HepG2 (cell line): ENCODE measurements around the gene MIGA2. TPM values are rescaled to one million over a fixed set of nuclear protein-coding genes. Genes with fewer than 3 reads are reported as not detected.
A peak's percentile ranks its signal among the peaks of the same experiment; 100 is the strongest.

Source experiments
- ATAC-seq: fragments of 200-7000 bp; cut with Tn5 transposase; 3 replicates; pipeline ENCODE4 v1.9.1; 2020; ENCODE audit warnings: mild to moderate bottlenecking, moderate library complexity
- BruUV-seq: library from RNA; stranded (reverse); fragments of 400-500 nt; replicated peaks from 2 replicates; lab custom pipeline; 2021; lab: Mats Ljungman, UMichigan
- CTCF ChIA-PET: fragments of 300-600 bp; formaldehyde crosslinking; extraction: SDS; loops from one replicate; lab custom pipeline; 2021; ENCODE audit warnings: low total read pairs, inconsistent platforms, low intra/inter-chr PET ratio; lab: Yijun Ruan, JAX
- POLR2A ChIA-PET: fragments of 350-600 bp; sonication (Branson Sonifier 250); formaldehyde crosslinking; loops from one replicate; lab custom pipeline; 2020; ENCODE audit warnings: antibody characterized with exemption, inconsistent platforms; lab: Yijun Ruan, JAX
- DNase-seq: peaks from one replicate; pipeline ENCODE4 v3.0.0-alpha.2; 2015; ENCODE audit warnings: low spot score
- FAIRE-seq: peaks from 3 replicates; lab custom pipeline; 2011; peaks lifted over from hg19 to GRCh38; lab: Jason Lieb, UNC
- H2AFZ ChIP-seq: one replicate; pipeline ENCODE4 v1.6.1; 2011; ENCODE audit warnings: low read length, inconsistent platforms
- H3K27ac ChIP-seq: fragments of 300-600 bp; 3 replicates; pipeline ENCODE4 v1.8.0; 2011; ENCODE audit warnings: mixed run types, mild to moderate bottlenecking, mixed read lengths, low read length, inconsistent platforms; ENCODE audit not compliant: insufficient read depth; ENCODE audit errors: extremely low read length
- H3K27me3 ChIP-seq, 2 experiments: fragments of 200-600 bp in 1 of 2; 2 replicates in 1 of 2; 3 replicates in 1 of 2; pipeline versions ENCODE4 v1.6.0 to v1.8.0; 2011; ENCODE audit warnings: low read length in 2 of 2, mild to moderate bottlenecking in 2 of 2, moderate library complexity in 2 of 2, inconsistent platforms in 1 of 2; ENCODE audit not compliant: insufficient read depth in 2 of 2, control insufficient read depth in 1 of 2
- H3K36me3 ChIP-seq, 2 experiments: fragments of 200-600 bp in 1 of 2; replicated peaks in 1 of 2; 2 replicates in 1 of 2; 3 replicates in 1 of 2; pipeline versions ENCODE4 v1.5.1 to v1.8.0; 2011; ENCODE audit warnings: low read length in 2 of 2, inconsistent platforms in 1 of 2; ENCODE audit not compliant: insufficient read depth in 2 of 2, control insufficient read depth in 1 of 2
- H3K4me1 ChIP-seq: 2 replicates; pipeline ENCODE4 v1.5.1; 2012; ENCODE audit warnings: low read length, inconsistent platforms; ENCODE audit not compliant: insufficient read depth
- H3K4me2 ChIP-seq: 2 replicates; pipeline ENCODE4 v1.6.0; 2011; ENCODE audit warnings: low read depth, low read length, inconsistent platforms
- H3K4me3 ChIP-seq, 3 experiments: fragments of 200-600 bp in 1 of 3; sonication (generic), shearing (Covaris generic) in 1 of 3; replicated peaks in 1 of 3; 2 replicates each; pipeline ENCODE4 v1.5.1; 2011 to 2016; ENCODE audit warnings: low read length in 3 of 3, inconsistent platforms in 2 of 3, low read depth in 2 of 3, mild to moderate bottlenecking in 2 of 3, control low read depth in 1 of 3, mixed read lengths in 1 of 3; ENCODE audit not compliant: insufficient read depth in 1 of 3
- H3K79me2 ChIP-seq: one replicate; pipeline ENCODE4 v1.6.1; 2011; ENCODE audit warnings: low read length, inconsistent platforms; ENCODE audit not compliant: insufficient read depth
- H3K9ac ChIP-seq: 2 replicates; pipeline ENCODE4 v1.6.0; 2011; ENCODE audit warnings: mild to moderate bottlenecking, low read depth, low read length, inconsistent platforms; ENCODE audit not compliant: insufficient read depth
- H3K9me3 ChIP-seq: 2 replicates; pipeline ENCODE4 v1.5.1; 2012; ENCODE audit warnings: mild to moderate bottlenecking, low read length
- H4K20me1 ChIP-seq: 2 replicates; pipeline ENCODE4 v1.6.0; 2011; ENCODE audit warnings: inconsistent platforms, mild to moderate bottlenecking, low read length, moderate library complexity; ENCODE audit not compliant: insufficient read depth
- AGO2 ChIP-seq: fragments of 200-400 bp; formaldehyde crosslinking; optimal IDR thresholded peaks from 2 replicates; pipeline ENCODE3; 2017; ENCODE audit warnings: mild to moderate bottlenecking, low read depth, low read length, moderate library complexity
- FOXO4 ChIP-seq: sonication (generic); formaldehyde crosslinking; conservative IDR thresholded peaks from 2 replicates; pipeline ENCODE4 v1.8.1; 2023; ENCODE audit warnings: missing genetic modification reagents
- HBP1 ChIP-seq: IDR thresholded peaks from 2 replicates; pipeline ENCODE4 v1.6.1; 2016; ENCODE audit warnings: low read depth, control low read depth
- HIC2 ChIP-seq: sonication (generic); formaldehyde crosslinking; IDR thresholded peaks from 2 replicates; pipeline ENCODE4 v1.9.0; 2022; ENCODE audit warnings: low read depth, missing genetic modification reagents
- HMGA1 ChIP-seq: sonication (generic); formaldehyde crosslinking; conservative IDR thresholded peaks from 2 replicates; pipeline ENCODE4 v1.4.0; 2020; ENCODE audit warnings: missing genetic modification reagents
- NKX3-1 ChIP-seq: sonication (generic); formaldehyde crosslinking; IDR thresholded peaks from 2 replicates; pipeline ENCODE4 v1.5.0; 2020; ENCODE audit warnings: missing genetic modification reagents
- NONO ChIP-seq, 2 experiments: fragments of 450-650 bp in 1 of 2; sonication (generic) in 1 of 2; formaldehyde crosslinking in 1 of 2; IDR thresholded peaks in 1 of 2; conservative IDR thresholded peaks in 1 of 2; 2 replicates each; pipeline versions ENCODE4 v1.6.1 to v1.8.0; 2017 to 2022; ENCODE audit warnings: mild to moderate bottlenecking in 1 of 2, missing genetic modification reagents in 1 of 2, moderate library complexity in 1 of 2
- ZNF354B ChIP-seq: sonication (generic); formaldehyde crosslinking; IDR thresholded peaks from 2 replicates; pipeline ENCODE4 v1.8.0; 2022; ENCODE audit warnings: mild to moderate bottlenecking, missing genetic modification reagents
- ZSCAN21 ChIP-seq: sonication (generic); formaldehyde crosslinking; IDR thresholded peaks from 2 replicates; pipeline ENCODE4 v1.8.0; 2022; ENCODE audit warnings: mild to moderate bottlenecking, missing genetic modification reagents, moderate library complexity, borderline replicate concordance
- WGBS: methylation state at CpG from one replicate; pipeline ENCODE4 v1.1.6; 2017; ENCODE audit warnings: low lambda C conversion rate; 5-methylcytosine and 5-hydroxymethylcytosine counted together
- in situ Hi-C: cut with HindIII; loops from 2 replicates; pipeline ENCODE4 v1.10.0; 2017; ENCODE audit warnings: low pct_unique_long_range_greater_than_20kb; ENCODE audit not compliant: extremely low pct_ligation_motif_present
- intact Hi-C: fragments of 100-400 bp; cut with micrococcal nuclease; formaldehyde crosslinking; loops from one replicate; pipeline ENCODE4 v1.10.0; 2022; ENCODE audit not compliant: unreplicated experiment
- polyA plus RNA-seq, 8 experiments: library from polyadenylated mRNA; depleted of rRNA in 3 of 8; stranded (reverse) in 7 of 8; unstranded in 1 of 8; fragments of >200 nt; fragmentation: Illumina TruSeq in 4 of 8; extraction: Trizol in 4 of 8; gene quantifications; 2 replicates each; pipeline versions ENCODE4 v1.2.1 to v1.2.3, GENCODE V29; 2011 to 2016; ENCODE audit warnings: low read depth in 4 of 8, missing spikeins in 1 of 8, mixed read lengths in 1 of 8; ENCODE audit not compliant: insufficient read depth in 1 of 8
- total RNA-seq, 5 experiments: library from RNA; depleted of rRNA; stranded (reverse); fragments of >200 nt; fragmentation: Illumina TruSeq; extraction: Trizol; gene quantifications; 2 replicates each; pipeline ENCODE4 v1.2.3, GENCODE V29; 2016; ENCODE audit warnings: low read depth in 1 of 5
- TF ChIP-seq, protein P1 (sequence below): sonication (generic); formaldehyde crosslinking; IDR thresholded peaks from 2 replicates; pipeline ENCODE4 v1.8.0; 2022; ENCODE audit warnings: mild to moderate bottlenecking, missing genetic modification reagents, moderate library complexity

Gene MIGA2
- total and polyA plus RNA-seq, 2 of the 13 experiments (the other 11 are each of a cell fraction or from before 2014, with no cell fraction given): 10.8 to 17.1 TPM

DNA sequence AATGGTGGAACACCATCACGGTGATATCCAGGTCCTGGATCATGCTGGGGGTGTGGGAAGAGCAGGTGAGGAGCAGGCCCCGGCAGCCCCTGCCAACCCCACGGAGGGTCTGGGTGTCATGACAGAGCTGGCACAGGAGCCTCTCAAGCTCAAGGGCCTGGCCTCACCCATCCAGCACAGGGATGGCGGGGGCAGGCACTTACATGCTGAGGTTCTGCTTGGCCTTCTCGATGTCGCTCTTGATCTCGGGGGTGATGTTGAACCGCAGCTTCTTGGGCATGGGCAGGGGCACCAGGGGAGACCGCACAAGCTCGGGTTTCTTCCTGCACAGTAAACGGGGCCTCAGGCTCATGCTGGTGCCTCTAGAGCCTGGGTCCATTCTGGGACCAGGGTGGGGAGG lies 61.9 kb downstream of the MIGA2 start:
- H3K4me2 ChIP-seq: no peak overlapping the region
- no peak for DNase-seq
- no peak overlapping the region for H3K27ac ChIP-seq
- ChIA-PET CTCF (no interaction called here), POLR2A (interaction anchor here (1.1 to 1.6 kb wide), 2 partner anchors 11 to 18 kb away, joined by 4 to 5 read pairs; partner anchors contain the start of gene DOLPP1)
- H2AFZ ChIP-seq: no peak overlapping the region
- H4K20me1 ChIP-seq: 0 out of 2 replicates have a peak, but pooled peaks cover 3% of the 10 kb centered on the region
- BruUV-seq: no TSS peak
- H3K4me3 ChIP-seq: no peak overlapping the region
- no peak for ATAC-seq
- no peak overlapping the region for H3K9ac ChIP-seq
- no peaks in the 10 kb centered on the region for H3K79me2 ChIP-seq
- FAIRE-seq: no peak
- peaks cover 9% of the 10 kb centered on the region for H3K4me1 ChIP-seq
- 100% methylated on average over 3 of the region's 11 CpGs for WGBS
- peaks cover 0 to 3% of the 10 kb centered on the region in 2 experiments; a peak in 3 of 5 replicates for H3K36me3 ChIP-seq
- H3K27me3 ChIP-seq: no peaks in the 10 kb centered on the region
- in situ Hi-C loops (no loop called here), intact Hi-C loops (no loop called here)
- H3K9me3 ChIP-seq: no peaks in the 10 kb centered on the region
- TF ChIP-seq HIC2 (CRISPR knock-in tag) (no peak), AGO2 (peak; percentile 29)

- no peak overlapping the region for H3K9ac ChIP-seq
- peaks cover 0 to 3% of the 10 kb centered on the region in 2 experiments; a peak in 3 of 5 replicates for H3K36me3 ChIP-seq
- H3K4me1 ChIP-seq: no peaks in the 10 kb centered on the region
- WGBS: 87% methylated on average over 15 of the region's 28 CpGs
- intact Hi-C loops (no loop called here), in situ Hi-C loops (no loop called here)
- H3K4me3 ChIP-seq: no peak overlapping the region
- POLR2A ChIA-PET: no interaction called here
- no peaks in the 10 kb centered on the region for H3K79me2 ChIP-seq
- ATAC-seq: no peak
- BruUV-seq: no TSS peak
- H4K20me1 ChIP-seq: 0 out of 2 replicates have a peak, but pooled peaks cover 3% of the 10 kb centered on the region
- H3K27ac ChIP-seq: no peak overlapping the region
- H3K4me2 ChIP-seq: no peak overlapping the region
- no peaks in the 10 kb centered on the region for H3K9me3 ChIP-seq
- no peak for FAIRE-seq
- H2AFZ ChIP-seq: no peak overlapping the region
- CTCF ChIA-PET: no interaction called here
- no peak for DNase-seq
- no peaks in the 10 kb centered on the region for H3K27me3 ChIP-seq
- TF ChIP-seq HMGA1: no peak
- TF ChIP-seq FOXO4 (CRISPR knock-in tag): no peak
- no peak for TF ChIP-seq ZNF354B
- TF ChIP-seq NKX3-1 (CRISPR knock-in tag): no peak
- TF ChIP-seq HBP1 (CRISPR knock-in tag): no peak
- no peak for TF ChIP-seq ZSCAN21 (CRISPR knock-in tag)
- no peak for TF ChIP-seq NONO (IDR thresholded peaks at IDR 0.05)
- TF ChIP-seq NONO (CRISPR knock-in tag; conservative IDR thresholded peaks at IDR 0.05): no peak
- TF ChIP-seq, protein P1, sequence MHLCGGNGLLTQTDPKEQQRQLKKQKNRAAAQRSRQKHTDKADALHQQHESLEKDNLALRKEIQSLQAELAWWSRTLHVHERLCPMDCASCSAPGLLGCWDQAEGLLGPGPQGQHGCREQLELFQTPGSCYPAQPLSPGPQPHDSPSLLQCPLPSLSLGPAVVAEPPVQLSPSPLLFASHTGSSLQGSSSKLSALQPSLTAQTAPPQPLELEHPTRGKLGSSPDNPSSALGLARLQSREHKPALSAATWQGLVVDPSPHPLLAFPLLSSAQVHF: no peak
- peak; percentile 43 for TF ChIP-seq AGO2
Measured at GRCh38 chr9:129100383-129101169, 64.2 kb downstream of the MIGA2 start.
